Measurements from ENCODE around the gene AXDND1.

AXDND1 gene

DNA sequence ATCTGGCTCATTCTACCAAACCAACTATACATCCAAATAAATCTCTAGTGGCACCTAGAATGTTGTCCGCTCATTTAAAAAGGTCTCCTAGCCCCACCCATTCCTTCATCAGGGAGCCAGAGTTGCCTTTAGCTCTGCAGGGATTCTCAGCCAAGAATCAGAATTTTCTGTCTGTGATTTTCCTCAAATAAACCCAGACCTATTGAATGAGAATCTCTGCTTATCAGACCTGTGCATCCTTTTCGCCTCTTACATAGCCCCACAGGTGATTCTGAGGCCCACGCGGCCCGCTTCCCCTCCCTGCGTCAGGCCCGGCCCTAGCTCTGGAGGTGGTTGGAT is 225.5 kb downstream of the AXDND1 start:
- TF ChIP-seq, protein P1, sequence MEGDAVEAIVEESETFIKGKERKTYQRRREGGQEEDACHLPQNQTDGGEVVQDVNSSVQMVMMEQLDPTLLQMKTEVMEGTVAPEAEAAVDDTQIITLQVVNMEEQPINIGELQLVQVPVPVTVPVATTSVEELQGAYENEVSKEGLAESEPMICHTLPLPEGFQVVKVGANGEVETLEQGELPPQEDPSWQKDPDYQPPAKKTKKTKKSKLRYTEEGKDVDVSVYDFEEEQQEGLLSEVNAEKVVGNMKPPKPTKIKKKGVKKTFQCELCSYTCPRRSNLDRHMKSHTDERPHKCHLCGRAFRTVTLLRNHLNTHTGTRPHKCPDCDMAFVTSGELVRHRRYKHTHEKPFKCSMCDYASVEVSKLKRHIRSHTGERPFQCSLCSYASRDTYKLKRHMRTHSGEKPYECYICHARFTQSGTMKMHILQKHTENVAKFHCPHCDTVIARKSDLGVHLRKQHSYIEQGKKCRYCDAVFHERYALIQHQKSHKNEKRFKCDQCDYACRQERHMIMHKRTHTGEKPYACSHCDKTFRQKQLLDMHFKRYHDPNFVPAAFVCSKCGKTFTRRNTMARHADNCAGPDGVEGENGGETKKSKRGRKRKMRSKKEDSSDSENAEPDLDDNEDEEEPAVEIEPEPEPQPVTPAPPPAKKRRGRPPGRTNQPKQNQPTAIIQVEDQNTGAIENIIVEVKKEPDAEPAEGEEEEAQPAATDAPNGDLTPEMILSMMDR (IDR thresholded peaks at IDR 0.05): no peak
- Histone ChIP-seq H3K4me3 (ENCODE audit: low read depth in 1 of 2, low read length in 1 of 2) (peak overlapping the region in 1 of 2 experiments; percentile 3), H3K27ac (no peak overlapping the region), H3K4me1 (ENCODE audit: control insufficient read depth in 1 of 2, insufficient read depth in 1 of 2, low read depth in 1 of 2, low read length in 1 of 2) (peaks cover 4 to 13% of the 10 kb centered on the region in 2 experiments), H3K36me3 (no peaks in the 10 kb centered on the region), H3K9me3 (no peaks in the 10 kb centered on the region), H3K27me3 (peaks cover 77% of the 10 kb centered on the region)

DNA sequence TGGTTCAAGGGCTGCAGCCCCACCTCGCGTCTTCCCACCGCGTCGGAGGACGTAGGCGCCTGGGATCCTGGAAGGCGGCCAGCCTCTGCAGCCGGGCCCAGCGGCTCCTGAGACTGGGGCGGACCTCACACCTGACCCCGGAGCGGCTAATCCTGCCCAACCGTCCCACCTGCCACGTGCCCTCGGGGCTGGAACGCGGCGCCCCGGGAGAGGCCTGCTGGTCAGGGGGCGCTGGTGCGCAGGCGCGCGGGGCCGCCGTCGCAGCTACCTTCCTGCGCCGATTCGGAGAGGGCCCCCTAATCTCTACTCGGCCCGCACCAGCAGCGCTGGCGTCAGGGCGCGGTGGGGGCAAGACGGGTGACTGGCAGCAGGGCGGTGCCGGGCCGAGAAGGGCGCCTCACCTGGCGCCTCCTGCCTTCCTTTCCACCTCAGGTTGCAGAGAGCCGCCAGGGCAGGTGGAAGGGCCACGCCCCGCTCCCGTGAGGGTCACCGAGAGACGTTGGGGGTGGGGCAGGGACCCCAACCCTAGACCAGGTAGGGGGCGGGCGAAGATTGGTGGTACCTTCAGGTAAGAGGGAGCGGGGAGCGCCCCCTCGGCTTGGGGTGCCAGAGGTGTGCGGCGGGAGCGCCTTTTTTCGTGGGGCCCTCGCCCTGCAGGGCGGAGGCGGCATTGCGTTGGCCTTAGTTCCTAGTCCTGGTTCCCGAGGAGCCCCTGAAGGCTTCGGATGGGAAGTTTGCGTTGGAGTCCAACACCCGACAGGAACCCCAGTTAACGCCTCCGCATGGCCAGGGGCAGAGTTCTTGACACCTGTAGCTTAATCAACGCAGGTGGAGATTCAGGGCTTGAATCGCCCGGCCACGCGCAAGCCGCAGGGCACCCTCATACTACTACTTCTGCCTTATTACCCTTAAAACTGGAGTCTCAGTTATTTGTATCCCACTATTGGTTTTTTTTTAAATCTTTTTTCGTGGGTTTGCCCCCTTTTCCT is 226.1 kb downstream of the AXDND1 start, which contains the start of gene TDRD5:
TSS of gene TDRD5 (plus strand) at position 241 of the 989 bp plus-strand sequence. CDS start 784 bp downstream, outside the sequence.
- no peaks in the 10 kb centered on the region for H3K9me3 ChIP-seq
- H3K27ac ChIP-seq: no peak within 1 kb of the TSS
- no peaks in the 10 kb centered on the region for H3K36me3 ChIP-seq
- H3K27me3 ChIP-seq: peaks cover 71% of the 10 kb centered on the region
- peaks cover 2 to 9% of the 10 kb centered on the region in 2 experiments for H3K4me1 ChIP-seq (ENCODE audit: control insufficient read depth in 1 of 2, insufficient read depth in 1 of 2, low read depth in 1 of 2, low read length in 1 of 2)
- H3K4me3 ChIP-seq (ENCODE audit: low read depth in 1 of 2, low read length in 1 of 2): peak within 1 kb of the TSS; percentile 3 to 6
- TF ChIP-seq, protein P1 (IDR thresholded peaks at IDR 0.05): no peak

DNA sequence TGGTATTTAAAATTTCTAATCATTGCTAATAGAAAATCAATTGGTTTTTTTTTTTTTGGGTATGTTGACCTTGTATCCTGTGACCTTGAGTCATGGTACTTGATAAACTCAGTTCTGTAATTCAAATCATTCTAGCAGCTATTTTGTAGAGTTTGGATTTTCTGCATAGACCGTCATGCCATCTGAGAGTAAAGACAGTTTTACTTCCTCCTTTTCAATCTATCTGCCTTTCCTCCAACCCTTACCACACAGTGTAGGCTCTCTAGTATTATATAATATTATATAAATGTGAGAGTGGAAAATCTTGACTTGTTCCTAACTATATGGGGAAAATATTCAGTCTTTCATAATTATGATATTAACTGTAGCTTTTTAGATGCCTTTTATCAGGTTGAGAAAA is 232.9 kb downstream of the AXDND1 start:
- Histone ChIP-seq H3K27ac (no peak overlapping the region), H3K27me3 (peaks cover 16% of the 10 kb centered on the region), H3K9me3 (no peaks in the 10 kb centered on the region), H3K4me3 (ENCODE audit: low read depth in 1 of 2, low read length in 1 of 2) (no peak overlapping the region), H3K36me3 (no peaks in the 10 kb centered on the region), H3K4me1 (ENCODE audit: control insufficient read depth in 1 of 2, insufficient read depth in 1 of 2, low read depth in 1 of 2, low read length in 1 of 2) (no peaks in the 10 kb centered on the region)
- TF ChIP-seq, protein P1 (IDR thresholded peaks at IDR 0.05): no peak

DNA sequence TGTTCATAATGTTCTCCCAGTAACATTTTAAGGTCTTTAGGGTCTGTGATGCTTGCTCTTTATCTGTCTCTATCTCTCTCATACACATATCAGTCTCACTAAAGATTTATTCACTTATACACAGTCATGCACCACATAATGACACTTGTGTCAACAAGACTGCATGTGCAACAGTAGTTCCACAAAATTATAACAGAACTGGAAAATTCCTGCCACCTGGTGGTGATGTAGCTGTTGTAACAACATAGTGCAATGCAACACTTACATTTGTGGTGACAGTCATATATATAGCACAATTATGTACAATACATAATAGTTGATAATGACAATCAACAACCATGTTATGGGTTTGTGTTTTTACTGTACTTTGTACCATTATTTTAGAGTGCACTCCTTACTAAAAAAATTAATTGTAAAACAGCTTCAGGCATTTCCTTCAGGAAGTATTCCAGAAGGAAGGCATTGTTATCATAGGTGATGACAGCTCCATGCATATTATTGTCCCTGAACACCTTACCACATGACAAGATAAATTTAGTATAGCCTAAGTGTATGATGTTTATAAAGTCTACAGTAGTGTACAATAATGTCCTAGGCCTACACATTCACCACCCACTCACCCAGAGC is 234.0 kb downstream of the AXDND1 start:
- H3K4me1 ChIP-seq (ENCODE audit: control insufficient read depth in 1 of 2, insufficient read depth in 1 of 2, low read depth in 1 of 2, low read length in 1 of 2): no peaks in the 10 kb centered on the region
- TF ChIP-seq, protein P1 (IDR thresholded peaks at IDR 0.05): no peak
- no peak overlapping the region for H3K4me3 ChIP-seq (ENCODE audit: low read depth in 1 of 2, low read length in 1 of 2)
- H3K27ac ChIP-seq: no peak overlapping the region
- no peaks in the 10 kb centered on the region for H3K9me3 ChIP-seq
- peaks cover 5% of the 10 kb centered on the region for H3K27me3 ChIP-seq
- H3K36me3 ChIP-seq: no peaks in the 10 kb centered on the region

DNA sequence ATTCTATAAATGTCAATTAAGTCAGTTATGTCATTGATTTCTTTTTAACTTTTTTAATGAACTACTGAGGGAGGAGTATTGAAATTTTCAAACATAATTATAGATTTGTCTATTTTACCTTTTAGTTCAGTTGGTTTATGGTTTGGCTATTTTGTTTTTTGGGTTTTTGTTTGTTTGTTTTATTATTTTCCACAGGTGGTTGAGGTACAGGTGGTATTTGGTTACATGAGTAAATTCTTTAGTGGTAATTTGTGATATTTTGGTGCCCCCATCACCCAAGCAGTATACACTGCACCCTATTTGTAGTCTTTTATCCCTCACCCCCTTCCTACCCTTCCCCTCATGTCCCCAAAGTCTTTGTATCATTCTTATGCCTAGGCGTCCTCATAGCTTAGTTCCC is 235.3 kb downstream of the AXDND1 start:
- Histone ChIP-seq H3K27ac (no peak overlapping the region), H3K4me1 (ENCODE audit: control insufficient read depth in 1 of 2, insufficient read depth in 1 of 2, low read depth in 1 of 2, low read length in 1 of 2) (no peaks in the 10 kb centered on the region), H3K4me3 (ENCODE audit: low read depth in 1 of 2, low read length in 1 of 2) (no peak overlapping the region), H3K27me3 (no peaks in the 10 kb centered on the region), H3K36me3 (no peaks in the 10 kb centered on the region), H3K9me3 (no peaks in the 10 kb centered on the region)
- TF ChIP-seq, protein P1 (IDR thresholded peaks at IDR 0.05): no peak

Data from neutrophil (primary cell).